Bronchial smooth muscle cell (primary cell): ENCODE results near the gene CNR1. TPM values are rescaled to one million over a fixed set of nuclear protein-coding genes. Genes with fewer than 3 reads are reported as not detected.

ENCODE experiments used
- total RNA-seq: library from RNA; depleted of rRNA; stranded (reverse); fragments of >200 nt; gene quantifications from 2 replicates; pipeline ENCODE4 v1.2.1, GENCODE V29; 2014

Gene CNR1
- total RNA-seq = under 0.01 TPM in 1 of 2 replicates, not detected in the other

GRCh38 chr6:88165844-88166492, at the start of gene CNR1:
Gene CNR1 (minus strand): TSS chr6:88166347. CDS start chr6:88145274, 21,073 bp downstream.

Other genes starting within 250 kb of the CNR1 start
- not detected in 2 replicates for gene SPACA1, start 118.5 kb downstream of the CNR1 start, total RNA-seq